Activated CD4-positive, alpha-beta T cell treated with anti-CD3 and anti-CD28 coated beads for 1 hour (primary cell): Measurements from ENCODE around the gene CUEDC1.
"Not testable (repeated sequence)": the region's sequence is repeated elsewhere in the genome, so short reads cannot be mapped to it uniquely, and the experiment has no call there.

ENCODE experiments used
- DNase-seq: peaks from one replicate; pipeline ENCODE4 v3.0.0-alpha.2; 2020

CUEDC1 gene

DNA sequence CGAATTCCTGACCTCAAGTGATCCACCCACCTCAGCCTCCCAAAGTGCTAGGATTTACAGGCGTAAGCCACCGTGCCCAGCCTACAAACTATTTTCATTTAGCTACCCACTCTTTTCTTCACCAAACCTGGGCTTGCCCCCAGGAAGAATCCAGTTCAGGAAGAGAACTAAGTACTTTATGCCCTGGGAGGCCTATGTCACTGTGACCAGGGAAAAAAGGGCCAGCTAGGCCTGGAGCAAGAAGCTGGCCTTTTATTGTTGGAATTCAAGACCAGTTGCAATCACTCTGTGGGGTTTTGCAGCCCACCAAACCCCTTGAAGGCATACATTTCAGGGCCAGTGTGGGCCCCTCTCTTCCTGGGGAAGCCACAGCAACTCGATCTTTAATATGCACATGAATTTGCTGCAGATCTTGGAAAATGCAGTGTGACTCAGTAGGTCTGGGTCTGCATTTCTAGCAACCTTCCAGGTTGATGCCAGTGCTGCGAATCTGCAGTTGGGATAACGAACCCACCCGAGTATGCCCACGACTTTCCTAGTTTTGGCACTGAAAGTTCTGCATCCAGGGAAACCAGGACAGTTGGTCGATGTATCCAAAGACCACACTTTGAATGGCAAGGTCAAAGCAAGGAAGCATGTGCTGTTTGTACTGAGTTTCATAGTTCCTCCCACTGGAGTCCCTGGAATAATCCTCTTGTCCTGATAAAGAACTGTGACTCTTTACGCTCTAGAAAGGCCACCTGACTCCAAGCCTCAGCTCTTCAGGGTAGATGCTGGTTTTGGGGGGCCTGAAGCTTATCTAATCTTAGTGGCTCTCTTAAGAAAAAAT is 98.2 kb downstream of the CUEDC1 start:
- DNase-seq = no peak

DNA sequence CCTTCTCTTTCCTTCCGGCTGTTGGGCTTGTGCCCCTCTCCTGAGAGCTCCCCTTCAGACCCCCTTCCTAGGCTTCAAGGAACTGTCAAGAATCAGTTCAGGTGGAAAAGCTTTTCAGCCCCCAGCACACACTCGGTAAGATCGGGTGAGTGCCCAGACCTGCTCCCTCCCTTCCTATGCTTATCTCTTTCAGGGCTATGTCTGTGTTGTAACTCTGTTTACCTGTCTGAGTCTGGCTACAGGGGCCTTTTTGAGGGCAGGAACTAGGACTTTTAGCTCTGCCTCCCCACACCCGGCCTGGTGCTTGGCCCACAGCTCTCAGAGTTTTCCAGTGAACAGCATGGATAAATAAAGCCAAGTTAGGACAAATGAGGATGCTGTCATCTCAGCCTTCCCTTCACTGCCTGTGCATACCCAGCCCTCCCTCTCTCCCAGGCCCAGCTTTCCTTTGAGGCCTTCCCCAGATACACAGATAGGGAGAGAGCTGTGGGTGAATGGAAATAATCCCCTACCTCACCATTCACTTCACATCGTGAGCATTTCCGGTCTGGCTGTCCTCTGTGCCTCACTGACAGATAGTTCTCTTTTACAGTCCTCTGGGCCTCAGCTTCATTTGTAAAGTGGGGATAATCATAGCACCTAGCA is 99.7 kb downstream of the CUEDC1 start:
- DNase-seq = no peak

- no peak for DNase-seq
Observed at GRCh38 chr17:57853695-57854094, 101.5 kb downstream of the CUEDC1 start.

DNA sequence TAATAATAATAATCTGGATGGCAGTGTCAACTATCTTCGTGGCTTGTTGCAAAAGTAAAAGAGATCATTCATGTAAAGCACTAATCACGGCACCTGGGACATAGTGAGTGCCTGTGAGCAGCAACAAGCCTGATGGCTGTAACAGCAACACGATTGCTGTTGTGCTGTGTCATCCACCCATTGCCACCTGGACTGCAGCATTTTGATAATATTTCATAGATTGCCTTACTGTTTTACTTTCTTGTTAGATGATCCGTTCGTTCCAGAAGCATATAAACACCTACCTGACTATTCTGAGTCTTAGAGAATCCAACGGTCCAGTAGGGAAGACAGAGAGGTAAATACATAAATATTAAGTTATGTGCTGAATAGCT is 102.3 kb downstream of the CUEDC1 start:
- DNase-seq = no peak

DNA sequence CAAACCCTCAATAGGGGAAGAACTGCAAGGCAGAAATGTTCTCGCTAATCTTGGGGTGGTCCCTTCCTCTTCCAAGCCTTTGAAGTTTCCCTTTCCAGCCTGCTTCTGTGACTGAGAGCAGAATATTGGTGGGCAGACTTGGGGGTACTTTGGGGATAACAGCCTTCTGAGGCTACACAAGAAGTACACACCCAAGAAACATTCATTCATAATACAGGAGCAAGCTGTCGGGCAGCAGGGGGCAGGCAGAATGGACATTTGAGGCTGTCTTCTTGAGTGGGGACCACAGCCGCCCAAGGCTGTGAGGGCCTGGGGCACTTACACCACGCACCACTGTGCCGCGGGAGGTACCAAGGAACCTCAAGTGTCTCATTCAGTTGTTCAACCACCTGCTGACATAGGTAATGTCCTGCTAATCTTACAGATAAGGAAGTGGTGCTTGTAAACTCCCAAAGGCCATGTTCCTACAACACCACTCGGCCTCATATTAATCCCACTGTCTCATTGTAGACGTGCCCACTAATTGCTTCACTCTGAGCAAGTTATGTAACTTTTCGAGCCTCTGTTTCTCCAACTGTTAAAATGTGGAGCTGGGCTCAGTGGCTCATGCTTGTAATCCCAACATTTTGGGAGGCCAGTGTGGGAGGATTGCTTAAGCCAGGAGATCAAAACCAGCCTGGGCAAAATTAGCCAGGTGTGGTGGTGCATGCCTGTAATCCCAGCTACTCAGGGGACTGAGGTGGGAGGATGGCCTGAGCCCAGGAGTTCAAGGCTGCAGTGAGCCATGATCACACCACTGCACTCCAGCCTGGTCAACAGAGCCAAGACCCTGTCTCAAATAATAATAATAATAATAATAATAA is 102.9 kb downstream of the CUEDC1 start:
- DNase-seq = no peak

GRCh38 chr17:57849874-57850754 is 105.1 kb downstream of the CUEDC1 start, which contains the start of gene MRPS23:
Gene MRPS23 (minus strand): TSS chr17:57850044. CDS start chr17:57850010, 34 bp downstream.
- DNase-seq = peak; percentile 92

GRCh38 chr17:57849163-57849873 is 105.9 kb downstream of the CUEDC1 start:
- no peak for DNase-seq

- not testable (repeated sequence) for DNase-seq
Observed at GRCh38 chr17:57846056-57846945, 108.9 kb downstream of the CUEDC1 start.

DNA sequence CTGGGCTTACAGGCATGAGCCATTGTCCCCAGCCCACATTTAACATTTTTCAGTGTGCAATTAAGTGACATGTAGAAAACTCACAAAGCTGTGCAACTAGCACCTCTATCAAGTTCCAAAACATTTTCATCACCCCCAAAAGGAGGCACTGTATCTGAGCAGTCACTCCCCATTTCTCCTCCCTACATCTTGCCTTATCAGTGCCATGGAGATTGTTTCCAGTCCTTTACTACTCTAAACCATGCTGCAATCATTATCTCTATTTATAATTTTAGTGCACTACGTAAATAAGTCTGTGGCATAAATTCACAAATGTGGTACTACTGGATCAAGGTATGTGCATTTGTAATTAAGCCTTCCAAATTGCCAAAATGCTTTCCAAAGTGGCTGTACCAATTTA is 112.9 kb downstream of the CUEDC1 start:
- DNase-seq = no peak

DNA sequence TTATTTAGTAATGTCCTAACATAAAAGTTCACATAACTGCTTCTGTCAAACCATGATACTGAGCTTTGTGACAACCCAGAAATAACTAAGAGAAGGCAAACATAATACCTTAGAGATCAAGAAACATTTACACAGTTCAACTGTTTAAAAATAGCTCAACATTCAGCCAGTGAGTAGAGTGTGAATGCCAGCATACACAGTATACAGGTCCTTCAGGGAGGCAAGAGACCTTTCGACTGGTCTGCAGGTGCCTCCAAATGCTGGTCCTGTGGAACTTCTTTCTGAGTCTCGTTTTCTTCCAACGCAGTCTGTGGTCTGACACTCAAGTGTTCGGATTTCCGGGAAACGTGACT is 115.7 kb downstream of the CUEDC1 start:
- DNase-seq = no peak

DNA sequence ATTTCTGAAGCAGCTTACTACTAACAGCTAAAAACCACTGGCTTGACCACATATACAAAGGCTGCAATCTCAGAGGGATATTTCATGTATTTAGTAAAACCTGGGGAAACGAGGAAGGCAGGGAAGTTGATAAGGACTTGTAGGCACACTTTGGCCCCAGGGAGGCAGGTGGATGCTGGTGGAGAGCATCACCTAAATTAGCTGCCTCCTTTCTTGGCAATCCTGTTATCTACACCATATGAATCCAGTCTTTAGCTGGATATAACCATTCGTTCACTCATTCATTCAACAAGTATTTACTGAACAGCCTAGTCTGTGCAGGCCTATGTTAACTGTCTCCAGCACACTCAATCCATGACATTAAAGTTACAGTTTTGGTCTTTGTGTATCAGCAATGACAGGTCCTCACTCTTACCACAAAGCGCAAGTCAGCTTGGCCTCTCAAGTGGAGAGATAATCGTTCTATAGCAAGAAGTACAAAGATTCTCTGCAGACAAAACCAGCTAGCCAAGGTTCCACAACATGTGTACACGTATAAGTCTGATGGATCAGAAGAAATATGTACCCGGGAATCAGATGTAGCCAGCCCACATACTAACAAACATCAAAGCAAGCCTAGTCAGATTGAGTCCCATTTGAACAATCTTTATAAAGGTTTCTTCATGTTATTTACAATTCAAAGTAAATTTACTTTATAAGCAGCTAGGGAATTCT is 116.2 kb downstream of the CUEDC1 start:
- no peak for DNase-seq

- no peak for DNase-seq
Observed at GRCh38 chr17:57838453-57838852, 116.8 kb downstream of the CUEDC1 start.

DNA sequence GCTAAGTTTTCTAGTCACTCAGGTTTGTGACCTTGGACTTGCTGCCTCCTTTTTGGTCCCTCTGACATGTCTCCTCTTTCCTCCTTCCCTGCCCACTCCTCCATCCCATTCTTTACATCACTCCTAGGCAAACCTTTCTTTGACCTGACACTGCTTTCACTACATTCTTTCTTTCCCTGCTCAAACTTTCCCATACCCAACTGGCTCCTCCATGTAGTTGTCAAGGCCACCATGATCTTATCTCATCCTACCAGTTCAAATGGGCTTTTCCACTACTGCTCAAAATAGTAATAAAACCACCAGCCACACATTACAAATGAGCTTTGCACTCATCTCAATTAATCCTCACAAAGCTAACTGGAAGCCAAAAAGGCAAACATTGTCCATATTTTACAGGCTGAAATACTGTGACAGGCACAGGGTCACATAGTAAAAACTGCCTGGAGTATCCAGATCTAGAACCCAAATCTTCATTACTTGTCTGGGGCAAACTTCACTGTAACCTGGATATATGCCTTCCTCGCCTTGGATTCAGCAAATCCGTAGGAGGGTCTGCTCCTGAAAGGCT is 119.8 kb downstream of the CUEDC1 start:
- no peak for DNase-seq

- no peak for DNase-seq
Observed at GRCh38 chr17:57834146-57834741, 121.0 kb downstream of the CUEDC1 start.

GRCh38 chr17:57833179-57833939 is 121.9 kb downstream of the CUEDC1 start:
- peak; percentile 45 for DNase-seq

GRCh38 chr17:57832314-57833178 is 122.7 kb downstream of the CUEDC1 start:
- no peak for DNase-seq

GRCh38 chr17:57830880-57831279 is 124.3 kb downstream of the CUEDC1 start:
- no peak for DNase-seq
